G401.6 (cell line): Measurements from ENCODE around the gene IFI27L1.
"Not testable (repeated sequence)": the region's sequence is repeated elsewhere in the genome, so short reads cannot be mapped to it uniquely, and the experiment has no call there.

Experiments
- FAIRE-seq: peaks from 2 replicates; lab custom pipeline; 2012; peaks lifted over from hg19 to GRCh38; lab: Jason Lieb, UNC

The IFI27L1 gene

GRCh38 chr14:94048691-94049624 lies 32.2 kb upstream of the IFI27L1 start:
- no peak for FAIRE-seq

- no peak for FAIRE-seq
Measured at GRCh38 chr14:94049625-94050023, 31.5 kb upstream of the IFI27L1 start.

GRCh38 chr14:94050231-94050880 lies 30.8 kb upstream of the IFI27L1 start:
- no peak for FAIRE-seq

GRCh38 chr14:94051115-94051514 lies 30.0 kb upstream of the IFI27L1 start:
- no peak for FAIRE-seq

GRCh38 chr14:94051779-94052178 lies 29.3 kb upstream of the IFI27L1 start:
- no peak for FAIRE-seq

GRCh38 chr14:94052199-94052598 lies 28.9 kb upstream of the IFI27L1 start:
- FAIRE-seq: no peak

GRCh38 chr14:94052662-94053061 lies 28.4 kb upstream of the IFI27L1 start:
- no peak for FAIRE-seq

- no peak for FAIRE-seq
Measured at GRCh38 chr14:94054401-94054800, 26.7 kb upstream of the IFI27L1 start.

- no peak for FAIRE-seq
Measured at GRCh38 chr14:94054936-94055335, 26.2 kb upstream of the IFI27L1 start.

GRCh38 chr14:94056579-94057308 lies 24.4 kb upstream of the IFI27L1 start:
- FAIRE-seq: no peak

- FAIRE-seq: no peak
Measured at GRCh38 chr14:94058128-94058673, 22.9 kb upstream of the IFI27L1 start.

- no peak for FAIRE-seq
Measured at GRCh38 chr14:94058674-94059138, 22.4 kb upstream of the IFI27L1 start.

- FAIRE-seq: no peak
Measured at GRCh38 chr14:94059998-94060397, 21.1 kb upstream of the IFI27L1 start.

- FAIRE-seq: no peak
Measured at GRCh38 chr14:94062344-94062940, 18.7 kb upstream of the IFI27L1 start.

- no peak for FAIRE-seq
Measured at GRCh38 chr14:94066089-94066676, 14.9 kb upstream of the IFI27L1 start.

- not testable (repeated sequence) for FAIRE-seq
Measured at GRCh38 chr14:94072076-94072475, 9.0 kb upstream of the IFI27L1 start.

- no peak for FAIRE-seq
Measured at GRCh38 chr14:94074534-94074933, 6.6 kb upstream of the IFI27L1 start.

- no peak for FAIRE-seq
Measured at GRCh38 chr14:94075008-94075407, 6.1 kb upstream of the IFI27L1 start.

- FAIRE-seq: no peak
Measured at GRCh38 chr14:94077111-94077821, 3.8 kb upstream of the IFI27L1 start.

GRCh38 chr14:94077823-94078222 lies 3.3 kb upstream of the IFI27L1 start:
- FAIRE-seq: no peak
